CD4-positive, alpha-beta T cell treated with Interleukin-2 at 100 ng/mL for 4 hours (primary cell): ENCODE measurements around the gene PTPRQ.
"Not testable (repeated sequence)": the region's sequence is repeated elsewhere in the genome, so short reads cannot be mapped to it uniquely, and the experiment has no call there.

Experiments
- DNase-seq: peaks from one replicate; pipeline ENCODE4 v3.0.0-alpha.2; 2020; ENCODE audit warnings: low spot score

Gene PTPRQ, protein sequence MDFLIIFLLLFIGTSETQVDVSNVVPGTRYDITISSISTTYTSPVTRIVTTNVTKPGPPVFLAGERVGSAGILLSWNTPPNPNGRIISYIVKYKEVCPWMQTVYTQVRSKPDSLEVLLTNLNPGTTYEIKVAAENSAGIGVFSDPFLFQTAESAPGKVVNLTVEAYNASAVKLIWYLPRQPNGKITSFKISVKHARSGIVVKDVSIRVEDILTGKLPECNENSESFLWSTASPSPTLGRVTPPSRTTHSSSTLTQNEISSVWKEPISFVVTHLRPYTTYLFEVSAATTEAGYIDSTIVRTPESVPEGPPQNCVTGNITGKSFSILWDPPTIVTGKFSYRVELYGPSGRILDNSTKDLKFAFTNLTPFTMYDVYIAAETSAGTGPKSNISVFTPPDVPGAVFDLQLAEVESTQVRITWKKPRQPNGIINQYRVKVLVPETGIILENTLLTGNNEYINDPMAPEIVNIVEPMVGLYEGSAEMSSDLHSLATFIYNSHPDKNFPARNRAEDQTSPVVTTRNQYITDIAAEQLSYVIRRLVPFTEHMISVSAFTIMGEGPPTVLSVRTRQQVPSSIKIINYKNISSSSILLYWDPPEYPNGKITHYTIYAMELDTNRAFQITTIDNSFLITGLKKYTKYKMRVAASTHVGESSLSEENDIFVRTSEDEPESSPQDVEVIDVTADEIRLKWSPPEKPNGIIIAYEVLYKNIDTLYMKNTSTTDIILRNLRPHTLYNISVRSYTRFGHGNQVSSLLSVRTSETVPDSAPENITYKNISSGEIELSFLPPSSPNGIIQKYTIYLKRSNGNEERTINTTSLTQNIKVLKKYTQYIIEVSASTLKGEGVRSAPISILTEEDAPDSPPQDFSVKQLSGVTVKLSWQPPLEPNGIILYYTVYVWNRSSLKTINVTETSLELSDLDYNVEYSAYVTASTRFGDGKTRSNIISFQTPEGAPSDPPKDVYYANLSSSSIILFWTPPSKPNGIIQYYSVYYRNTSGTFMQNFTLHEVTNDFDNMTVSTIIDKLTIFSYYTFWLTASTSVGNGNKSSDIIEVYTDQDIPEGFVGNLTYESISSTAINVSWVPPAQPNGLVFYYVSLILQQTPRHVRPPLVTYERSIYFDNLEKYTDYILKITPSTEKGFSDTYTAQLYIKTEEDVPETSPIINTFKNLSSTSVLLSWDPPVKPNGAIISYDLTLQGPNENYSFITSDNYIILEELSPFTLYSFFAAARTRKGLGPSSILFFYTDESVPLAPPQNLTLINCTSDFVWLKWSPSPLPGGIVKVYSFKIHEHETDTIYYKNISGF (N-terminal part only)

DNA sequence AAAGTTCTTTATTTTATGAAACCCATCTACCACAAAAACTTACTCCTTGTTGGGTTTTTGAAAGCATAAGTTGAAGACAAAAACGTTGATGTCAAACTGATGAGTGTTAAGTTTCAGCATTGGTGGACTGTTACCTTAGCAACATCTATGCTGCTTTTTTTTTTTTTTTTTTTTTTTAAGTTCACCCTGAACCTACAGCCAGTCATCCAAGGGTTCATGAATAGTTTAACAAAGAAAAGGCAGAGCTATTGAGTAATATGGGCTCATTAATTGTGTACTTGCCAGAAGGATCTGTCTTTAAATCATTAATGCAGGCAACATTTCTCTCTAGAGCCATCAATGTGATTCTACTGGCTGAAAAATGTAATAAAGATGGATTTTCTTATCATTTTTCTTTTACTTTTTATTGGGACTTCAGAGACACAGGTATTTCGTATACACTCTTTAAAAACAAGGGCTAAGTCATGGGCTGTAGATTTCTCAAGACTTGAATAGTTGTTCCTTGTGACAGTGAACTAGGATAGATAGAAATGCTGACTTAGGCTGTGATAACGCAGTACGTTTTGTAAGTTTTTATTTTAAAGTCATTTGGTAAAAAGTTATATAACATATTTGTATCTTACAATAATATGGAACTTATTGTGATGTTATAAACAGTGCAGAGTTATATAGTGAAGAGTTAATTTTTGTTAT is at the start of gene PTPRQ:
Gene PTPRQ, plus strand, starts transcription at position 262 of the 693 bp plus-strand sequence. Its CDS starts 111 bp downstream, at position 373.
- no peak for DNase-seq

DNA sequence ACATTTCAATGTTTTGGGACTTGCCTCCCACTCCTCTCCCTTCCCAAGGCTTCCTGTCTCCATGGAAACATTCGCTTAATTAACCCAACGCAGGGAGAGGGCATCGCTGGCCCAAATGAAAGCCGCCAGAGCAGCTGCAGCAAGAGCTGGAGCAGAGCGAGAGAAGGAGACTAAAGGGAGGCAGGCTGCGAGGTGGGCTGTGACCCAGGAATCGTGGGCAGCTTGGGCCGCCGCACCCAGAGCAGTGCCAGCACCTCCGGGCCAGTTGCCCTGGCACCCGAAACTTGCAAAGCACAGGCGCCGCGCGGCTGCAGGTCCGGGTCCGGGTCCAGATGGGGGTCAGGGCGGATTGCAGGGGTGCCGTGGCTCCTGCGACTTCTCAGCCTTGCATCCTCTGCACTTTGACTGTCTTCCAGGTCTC is 43.5 kb upstream of the PTPRQ start:
- DNase-seq, result no peak

DNA sequence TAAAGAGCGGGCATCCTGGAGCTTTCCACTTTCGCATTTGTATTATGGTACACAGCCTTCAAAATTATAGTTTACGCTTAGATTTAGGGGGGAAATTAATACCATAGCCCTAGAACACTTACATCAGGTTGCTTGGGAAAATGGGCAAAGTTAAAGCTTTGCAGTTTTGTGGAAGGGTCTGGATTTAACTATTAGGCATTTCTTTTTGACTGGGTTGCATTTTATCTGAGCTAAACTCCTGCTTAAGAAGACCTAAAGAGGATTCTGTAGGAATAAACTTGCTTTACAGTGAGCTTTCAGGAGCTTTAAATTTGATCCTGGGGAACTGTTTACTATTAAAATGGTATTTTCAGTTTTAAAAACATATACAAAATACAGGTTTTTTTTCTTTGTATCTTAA is 42.8 kb upstream of the PTPRQ start:
- DNase-seq, result no peak

DNA sequence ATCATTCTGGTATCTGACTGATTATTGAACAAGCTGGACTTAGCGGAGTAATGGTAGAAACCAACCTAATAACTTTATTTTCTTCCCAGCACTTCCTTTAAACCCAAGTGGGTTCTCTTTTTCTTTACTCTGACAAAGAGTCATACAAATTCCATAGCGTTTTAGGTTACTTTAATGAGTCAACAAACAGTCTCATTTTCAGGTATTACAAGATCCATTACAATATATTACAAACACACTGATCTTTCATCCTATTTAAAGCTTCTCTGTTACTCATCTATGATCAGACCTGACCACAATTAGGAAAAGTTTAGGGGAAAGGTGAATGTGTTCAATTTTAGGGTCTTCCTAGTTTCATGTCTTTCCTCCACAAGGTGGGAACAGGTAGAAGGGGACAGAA is 39.4 kb upstream of the PTPRQ start:
- DNase-seq, result no peak

DNA sequence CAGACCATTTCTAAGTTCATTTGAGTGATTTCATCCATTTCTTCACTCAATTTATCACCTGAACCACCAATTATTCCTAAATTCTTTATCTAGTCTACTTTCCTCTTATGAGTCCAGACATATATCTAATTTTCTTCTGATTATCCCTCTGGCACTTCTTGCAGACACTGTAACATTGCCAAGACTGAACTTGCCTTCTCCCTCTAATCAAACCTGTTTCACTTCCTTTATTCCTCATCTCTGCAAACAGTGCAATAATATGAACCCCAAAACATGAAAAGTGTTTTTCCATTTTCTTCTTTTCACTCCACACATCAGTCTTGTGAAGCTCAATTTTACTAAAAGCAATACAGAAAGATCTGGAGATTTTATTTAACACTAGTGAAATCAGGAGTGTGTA is 37.8 kb upstream of the PTPRQ start:
- DNase-seq, result no peak

DNA sequence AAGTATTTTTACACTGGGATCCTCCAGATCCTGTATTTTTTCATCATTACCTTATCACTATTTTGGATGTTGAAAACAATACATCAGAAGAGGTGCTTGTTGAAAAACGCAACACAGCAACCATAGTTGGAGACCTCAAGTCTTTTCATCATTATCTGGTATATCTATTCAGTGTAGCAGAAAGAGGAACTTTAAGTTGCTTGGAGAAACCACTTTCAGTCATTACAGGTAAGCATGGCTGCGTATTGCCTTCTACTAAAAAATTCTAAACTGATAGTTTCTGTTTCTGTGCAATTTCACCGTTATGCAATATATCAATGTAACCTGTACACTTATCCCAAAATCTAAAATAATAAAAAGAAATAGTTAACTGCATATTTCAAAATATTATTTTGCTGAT is 32.2 kb upstream of the PTPRQ start:
- DNase-seq, result no peak

DNA sequence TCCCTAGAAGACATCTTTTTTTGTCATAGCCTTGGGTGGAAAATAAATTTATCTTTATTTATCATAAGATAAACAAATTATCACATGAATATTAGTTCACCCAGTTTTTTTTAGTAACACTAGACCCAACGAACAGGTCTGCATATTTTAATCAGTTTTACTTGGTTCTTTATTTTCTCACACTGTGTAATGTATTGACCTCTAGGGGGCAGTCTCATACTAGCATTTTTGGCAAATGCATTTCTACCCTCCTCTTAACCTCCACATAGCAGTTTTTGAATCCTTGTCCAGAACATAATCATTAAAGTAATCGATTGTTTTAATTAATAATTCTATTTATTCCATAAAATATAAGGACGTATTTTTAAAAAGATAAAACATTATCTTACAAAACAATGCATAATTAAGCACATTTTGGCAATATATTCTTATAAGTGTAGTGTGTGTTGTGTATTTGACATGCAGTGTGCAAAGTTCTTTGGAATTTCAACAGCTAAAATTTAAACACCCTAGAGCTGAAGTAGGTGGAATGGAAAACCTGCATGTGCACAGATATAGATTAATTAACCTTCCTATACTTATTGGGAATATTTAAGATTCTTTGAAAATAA is 31.6 kb upstream of the PTPRQ start:
- DNase-seq, result peak; percentile 12

DNA sequence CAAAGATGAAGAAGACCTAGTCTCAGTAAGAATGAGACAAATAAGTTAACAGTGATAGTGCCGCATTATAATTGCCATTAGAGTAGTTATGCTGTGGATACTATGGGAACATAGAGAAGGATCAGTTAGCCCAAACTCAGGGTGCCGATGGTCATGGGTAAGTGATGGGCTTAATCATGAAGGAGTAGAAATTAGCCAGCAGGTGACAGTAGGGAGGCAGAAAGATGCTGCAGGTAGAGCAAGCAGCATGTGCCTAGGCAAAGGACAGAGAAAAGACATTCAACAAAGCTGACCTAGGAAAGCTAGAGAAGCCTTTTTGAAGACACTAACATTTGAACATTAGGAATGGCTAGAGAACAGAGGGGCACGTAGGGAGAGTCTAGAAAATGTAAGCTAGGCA is 30.6 kb upstream of the PTPRQ start:
- DNase-seq, result no peak

DNA sequence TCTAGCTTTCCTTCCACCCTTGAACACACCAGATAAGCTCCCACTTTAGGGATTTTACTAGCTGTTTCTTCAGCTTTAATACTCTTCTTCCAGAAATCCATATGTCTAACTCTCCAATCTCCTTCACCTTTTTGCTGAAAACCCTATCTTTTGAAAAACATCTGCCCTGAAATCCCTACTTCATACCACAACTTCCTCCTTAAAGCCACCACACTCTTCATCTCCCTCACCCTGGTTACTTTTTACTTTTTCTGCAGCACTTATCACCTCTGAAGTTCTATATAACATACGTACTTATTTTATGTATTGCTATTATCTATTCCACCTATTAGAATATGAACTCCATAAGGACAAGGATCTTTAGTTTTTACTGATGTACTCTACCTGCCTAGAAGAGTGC is 28.6 kb upstream of the PTPRQ start:
- no peak for DNase-seq

DNA sequence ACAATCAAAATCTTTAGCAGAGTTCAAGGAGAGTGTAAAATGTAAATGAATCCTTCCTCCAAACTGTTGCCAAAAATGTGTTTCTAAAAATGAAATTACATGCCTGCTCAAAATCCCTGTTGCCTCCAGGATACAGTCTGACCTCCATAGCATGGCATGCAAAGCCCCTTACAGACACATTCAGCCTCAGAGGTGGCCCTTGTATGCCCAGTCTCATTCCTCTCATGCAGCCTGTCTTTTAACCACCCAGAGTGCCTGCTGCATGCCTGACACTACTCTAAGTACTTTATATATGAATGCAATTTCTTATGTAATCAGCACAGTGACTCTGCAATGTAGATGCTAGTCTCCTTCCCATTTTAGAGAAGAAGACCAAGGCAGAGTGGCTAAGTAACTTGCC is 24.4 kb upstream of the PTPRQ start:
- DNase-seq, result no peak

DNA sequence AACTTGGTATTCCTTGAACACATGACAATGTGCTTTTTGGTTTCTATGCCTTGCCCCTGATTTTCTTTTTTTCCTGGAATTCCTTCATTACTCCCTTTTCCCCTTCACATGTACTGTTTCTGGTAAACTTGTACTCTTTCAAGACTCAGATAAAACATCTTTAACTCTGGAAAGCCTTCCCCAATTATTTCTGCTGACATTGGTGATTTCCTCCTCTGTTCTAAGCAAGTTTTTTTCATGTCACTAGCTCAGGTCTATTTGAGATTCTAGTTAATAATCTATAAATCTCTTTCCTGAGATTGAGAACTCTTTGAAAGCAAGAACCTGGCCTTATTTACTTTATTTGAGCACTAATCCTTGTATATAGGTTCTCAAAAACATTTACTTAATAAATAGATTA is 24.0 kb upstream of the PTPRQ start:
- DNase-seq, result no peak

DNA sequence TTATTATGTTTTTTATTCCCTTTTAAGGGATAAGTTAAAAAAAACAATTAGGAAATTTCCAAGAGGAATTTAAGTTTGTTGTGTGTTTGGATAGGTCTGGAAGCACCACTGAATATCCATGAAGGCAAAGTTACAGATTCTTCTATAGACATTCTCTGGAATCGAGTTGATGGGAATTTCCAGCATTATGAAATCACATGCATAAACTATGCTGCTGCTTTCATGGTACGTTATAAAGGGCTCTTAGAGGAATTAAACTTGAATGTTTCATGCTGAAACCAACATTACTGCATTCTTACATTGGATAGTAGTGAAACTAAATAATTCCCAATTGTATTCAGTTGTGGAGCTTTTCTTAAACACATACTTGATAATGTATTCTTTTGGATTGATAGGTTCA is 21.5 kb upstream of the PTPRQ start:
- DNase-seq, result no peak

DNA sequence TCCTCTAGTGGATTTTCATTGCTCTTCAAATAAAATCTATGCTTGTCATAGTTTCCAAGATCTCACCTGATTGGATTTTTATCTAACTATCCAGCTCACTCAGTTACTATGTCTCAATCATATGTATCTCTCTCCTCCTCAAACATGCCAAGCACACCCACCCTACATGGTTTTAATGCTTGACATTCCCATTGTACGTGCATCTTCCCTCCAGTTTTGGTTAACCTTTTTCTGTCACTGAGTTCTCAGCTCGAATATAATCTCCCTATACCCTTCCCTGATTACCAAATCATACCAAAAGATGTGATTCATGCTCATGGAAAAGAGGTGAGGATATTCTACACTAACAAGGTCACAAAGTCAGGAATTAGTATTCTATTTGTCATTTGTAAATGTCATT is 12.0 kb upstream of the PTPRQ start:
- no peak for DNase-seq

DNA sequence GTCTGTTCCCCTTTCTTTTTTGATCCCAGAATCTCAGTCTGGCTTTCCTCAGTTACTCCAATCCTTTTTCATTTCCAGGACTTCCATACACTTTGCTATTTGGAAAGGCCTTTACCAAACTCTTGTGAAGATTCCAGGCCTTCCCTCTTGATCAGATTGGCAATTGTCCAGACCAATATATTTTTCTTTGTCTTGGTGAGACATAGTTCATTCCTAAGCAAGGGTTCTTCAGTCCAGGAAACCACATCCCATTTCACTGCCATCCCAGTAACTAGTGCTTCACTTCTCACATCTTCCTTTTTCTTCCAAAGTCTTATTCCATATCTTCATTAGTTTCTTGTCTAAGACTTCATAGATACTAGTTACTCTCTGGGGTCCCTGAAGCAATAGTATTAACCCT is 2.1 kb upstream of the PTPRQ start:
- no peak for DNase-seq

DNA sequence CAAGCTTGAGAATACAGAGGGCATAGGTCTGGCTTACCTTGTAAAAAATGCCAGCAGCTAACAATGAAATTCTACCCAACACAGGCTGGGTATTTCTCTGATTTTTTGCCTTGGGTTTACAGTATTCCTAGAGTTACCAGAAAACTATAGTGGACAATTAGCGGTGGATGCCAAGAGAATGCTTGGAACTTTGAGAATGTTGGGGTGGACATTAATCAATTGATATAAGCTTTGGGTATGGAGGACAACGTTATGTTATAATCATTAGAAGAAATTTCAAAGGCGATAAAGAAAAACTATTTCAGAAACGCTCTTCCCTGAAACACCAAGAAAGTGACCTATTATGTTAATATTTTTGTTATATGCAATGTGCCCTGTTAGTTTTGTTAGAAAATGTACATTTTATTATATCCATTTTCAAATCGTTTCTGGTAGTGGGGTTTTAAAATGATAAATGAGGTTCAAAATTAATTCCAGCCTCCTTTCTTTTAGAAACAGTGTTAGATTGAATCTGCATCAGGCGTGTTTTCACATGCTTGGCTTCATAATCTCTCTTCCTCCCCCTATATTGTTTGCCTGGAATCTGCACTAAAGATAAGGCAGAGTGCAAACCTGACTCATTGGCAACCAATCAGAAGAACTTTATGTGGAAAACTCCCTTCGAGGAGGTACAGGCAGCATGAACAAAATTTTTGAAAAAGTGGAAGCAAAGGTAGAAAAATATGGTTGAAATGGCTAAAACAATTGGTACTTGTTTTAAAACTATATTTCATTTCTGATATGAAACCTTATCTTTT is 1.4 kb upstream of the PTPRQ start:
- DNase-seq, result no peak

DNA sequence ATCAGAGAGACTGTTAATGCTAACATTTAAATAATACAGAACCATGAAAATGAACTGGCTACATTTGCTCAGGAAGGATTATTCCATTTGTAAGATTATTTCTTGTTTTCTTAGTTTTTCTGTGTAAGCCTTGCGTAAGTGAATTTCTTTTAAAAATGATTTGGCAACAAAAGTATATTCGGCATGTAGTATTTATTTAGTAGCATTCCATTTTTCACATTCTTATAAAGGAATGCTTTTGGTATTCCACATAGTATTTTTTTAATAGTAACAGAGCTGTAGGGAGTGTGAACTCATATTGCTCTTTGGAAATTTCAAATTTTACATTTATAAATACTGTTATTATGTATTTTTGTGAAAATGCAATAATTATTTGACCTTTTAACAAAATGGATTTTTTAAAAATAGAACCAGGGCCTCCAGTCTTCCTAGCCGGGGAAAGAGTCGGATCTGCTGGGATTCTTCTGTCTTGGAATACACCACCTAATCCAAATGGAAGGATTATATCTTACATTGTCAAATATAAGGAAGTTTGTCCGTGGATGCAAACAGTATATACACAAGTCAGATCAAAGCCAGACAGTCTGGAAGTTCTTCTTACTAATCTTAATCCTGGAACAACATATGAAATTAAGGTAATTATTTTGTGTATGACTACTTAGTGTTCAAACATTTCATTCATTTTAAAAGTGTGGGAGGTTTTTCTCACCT is 1.2 kb downstream of the PTPRQ start:
- DNase-seq, result no peak

DNA sequence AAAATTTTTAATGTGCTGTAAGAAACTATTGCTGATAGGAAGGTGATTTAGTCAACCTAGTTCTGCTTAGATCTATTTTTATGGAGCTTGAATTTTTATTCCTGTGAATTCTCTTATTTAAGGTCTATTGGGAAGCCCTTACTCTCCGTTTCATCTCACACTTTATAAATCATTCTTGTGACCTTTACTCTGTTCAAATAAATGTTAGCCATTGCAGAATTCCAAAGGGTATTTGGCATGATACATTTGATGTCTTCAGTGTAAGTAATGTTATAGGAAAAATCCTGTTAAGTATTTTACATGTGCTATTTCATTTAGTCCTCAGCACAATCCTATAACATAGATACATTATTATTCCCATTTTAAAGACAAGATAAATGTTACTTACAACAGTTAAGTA is 12.5 kb downstream of the PTPRQ start:
- no peak for DNase-seq

DNA sequence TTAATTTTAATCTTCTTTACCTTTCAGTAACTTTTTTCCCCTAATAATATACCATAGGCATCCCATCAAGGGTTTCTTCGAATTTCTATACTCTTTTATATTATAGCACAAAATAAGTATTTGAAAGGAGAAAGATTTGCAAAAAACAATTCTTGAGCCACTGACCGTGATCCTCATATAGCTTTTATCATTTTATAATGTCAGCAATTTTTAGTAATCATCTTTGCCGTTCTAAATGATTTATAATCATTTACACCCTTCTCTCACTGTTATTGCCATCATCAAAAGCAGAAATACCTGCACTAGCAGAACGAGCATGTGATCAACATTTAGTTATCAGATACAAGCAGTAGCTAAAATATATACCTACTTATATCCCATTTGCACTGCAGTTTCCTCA is 16.9 kb downstream of the PTPRQ start:
- no peak for DNase-seq

DNA sequence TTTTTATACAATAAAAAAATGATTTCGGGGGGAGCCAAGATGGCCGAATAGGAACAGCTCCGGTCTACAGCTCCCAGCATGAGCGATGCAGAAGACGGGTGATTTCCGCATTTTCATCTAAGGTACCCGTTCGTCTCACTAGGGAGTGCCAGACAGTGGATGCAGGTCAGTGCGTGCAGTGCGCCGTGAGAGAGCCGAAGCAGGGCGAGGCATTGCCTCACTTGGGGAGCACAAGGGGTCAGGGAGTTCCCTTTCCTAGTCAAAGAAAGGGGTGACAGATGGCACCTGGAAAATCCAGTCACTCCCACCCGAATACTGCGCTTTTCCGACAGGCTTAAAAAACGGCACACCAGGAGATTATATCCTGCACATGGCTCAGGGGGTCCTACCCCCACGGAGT is 17.8 kb downstream of the PTPRQ start:
- DNase-seq, result not testable (repeated sequence)

DNA sequence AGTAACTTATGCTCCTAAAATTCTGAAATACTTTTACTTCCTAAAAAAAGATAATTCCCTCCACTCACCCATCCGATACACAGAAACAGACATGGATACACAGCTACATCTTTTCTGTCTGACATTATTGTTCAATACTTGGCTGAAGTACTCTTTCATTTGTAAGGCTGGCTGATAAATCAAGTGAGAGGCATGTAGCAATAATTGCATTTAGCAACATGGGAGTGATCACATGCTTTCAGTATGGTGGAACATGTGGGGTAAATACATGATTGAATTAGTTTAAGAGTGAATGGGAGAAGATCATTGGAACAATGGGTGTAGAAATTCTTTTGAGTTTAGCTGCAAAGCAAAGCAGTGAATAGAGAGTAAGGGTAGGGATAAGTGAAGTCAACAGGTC is 25.6 kb downstream of the PTPRQ start:
- no peak for DNase-seq
